Chondrocyte (in vitro differentiated cells): Measurements from ENCODE around the gene CCDC154. TPM values are rescaled to one million over a fixed set of nuclear protein-coding genes. Genes with fewer than 3 reads are reported as not detected.
"Not testable (repeated sequence)": the region's sequence is repeated elsewhere in the genome, so short reads cannot be mapped to it uniquely, and the experiment has no call there.

ENCODE experiments used
- DNase-seq: peaks from one replicate; pipeline ENCODE4 v3.0.0; 2021; ENCODE audit warnings: mixed read lengths, low spot score
- H3K27ac Mint-ChIP-seq: one replicate; pipeline ENCODE4 v1.8.0; 2021; ENCODE audit warnings: mild to moderate bottlenecking, moderate library complexity, mixed read lengths; ENCODE audit not compliant: unreplicated experiment
- H3K27me3 Mint-ChIP-seq: 2 replicates; pipeline ENCODE4 v1.8.0; 2021; ENCODE audit warnings: low read depth, mixed read lengths
- H3K36me3 Mint-ChIP-seq: 2 replicates; pipeline ENCODE4 v1.8.0; 2021; ENCODE audit warnings: low read depth, mixed read lengths
- H3K4me1 Mint-ChIP-seq: 2 replicates; pipeline ENCODE4 v1.8.0; 2021; ENCODE audit warnings: low read depth, mild to moderate bottlenecking, mixed read lengths
- H3K4me3 Mint-ChIP-seq: one replicate; pipeline ENCODE4 v1.8.0; 2021; ENCODE audit warnings: mild to moderate bottlenecking, moderate library complexity, mixed read lengths; ENCODE audit not compliant: unreplicated experiment
- H3K9me3 Mint-ChIP-seq: 2 replicates; pipeline ENCODE4 v1.8.0; 2021; ENCODE audit warnings: low read depth, mixed read lengths
- total RNA-seq: library from RNA; stranded (reverse); gene quantifications from 3 replicates; pipeline ENCODE4 v1.2.1, GENCODE V29; 2021
- TF ChIP-seq, protein P1 (sequence below): fragments of 200-600 bp; sonication (generic); IDR thresholded peaks from 2 replicates; pipeline ENCODE4 v1.5.0; 2021; ENCODE audit warnings: antibody characterized with exemption, mild to moderate bottlenecking, moderate library complexity

Gene CCDC154
- total RNA-seq, 1 donor from 2014 or later = 1.3 TPM

- H3K27me3 Mint-ChIP-seq = no peaks in the 10 kb centered on the region
- H3K36me3 Mint-ChIP-seq = peaks cover 1% of the 10 kb centered on the region
- TF ChIP-seq, protein P1, sequence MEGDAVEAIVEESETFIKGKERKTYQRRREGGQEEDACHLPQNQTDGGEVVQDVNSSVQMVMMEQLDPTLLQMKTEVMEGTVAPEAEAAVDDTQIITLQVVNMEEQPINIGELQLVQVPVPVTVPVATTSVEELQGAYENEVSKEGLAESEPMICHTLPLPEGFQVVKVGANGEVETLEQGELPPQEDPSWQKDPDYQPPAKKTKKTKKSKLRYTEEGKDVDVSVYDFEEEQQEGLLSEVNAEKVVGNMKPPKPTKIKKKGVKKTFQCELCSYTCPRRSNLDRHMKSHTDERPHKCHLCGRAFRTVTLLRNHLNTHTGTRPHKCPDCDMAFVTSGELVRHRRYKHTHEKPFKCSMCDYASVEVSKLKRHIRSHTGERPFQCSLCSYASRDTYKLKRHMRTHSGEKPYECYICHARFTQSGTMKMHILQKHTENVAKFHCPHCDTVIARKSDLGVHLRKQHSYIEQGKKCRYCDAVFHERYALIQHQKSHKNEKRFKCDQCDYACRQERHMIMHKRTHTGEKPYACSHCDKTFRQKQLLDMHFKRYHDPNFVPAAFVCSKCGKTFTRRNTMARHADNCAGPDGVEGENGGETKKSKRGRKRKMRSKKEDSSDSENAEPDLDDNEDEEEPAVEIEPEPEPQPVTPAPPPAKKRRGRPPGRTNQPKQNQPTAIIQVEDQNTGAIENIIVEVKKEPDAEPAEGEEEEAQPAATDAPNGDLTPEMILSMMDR = no peak
- no peak for DNase-seq
- H3K4me1 Mint-ChIP-seq = no peaks in the 10 kb centered on the region
- no peak overlapping the region for H3K27ac Mint-ChIP-seq
- H3K4me3 Mint-ChIP-seq = no peak overlapping the region
- H3K9me3 Mint-ChIP-seq = no peaks in the 10 kb centered on the region
Measured at GRCh38 chr16:1442697-1443096, 1.7 kb downstream of the CCDC154 start.

GRCh38 chr16:1441391-1441829 is 2.9 kb downstream of the CCDC154 start:
- H3K36me3 Mint-ChIP-seq = peaks cover 1% of the 10 kb centered on the region
- H3K27ac Mint-ChIP-seq = no peak overlapping the region
- H3K4me1 Mint-ChIP-seq = no peaks in the 10 kb centered on the region
- H3K9me3 Mint-ChIP-seq = no peaks in the 10 kb centered on the region
- no peak overlapping the region for H3K4me3 Mint-ChIP-seq
- DNase-seq = no peak
- H3K27me3 Mint-ChIP-seq = no peaks in the 10 kb centered on the region
- TF ChIP-seq, protein P1 = no peak

DNA sequence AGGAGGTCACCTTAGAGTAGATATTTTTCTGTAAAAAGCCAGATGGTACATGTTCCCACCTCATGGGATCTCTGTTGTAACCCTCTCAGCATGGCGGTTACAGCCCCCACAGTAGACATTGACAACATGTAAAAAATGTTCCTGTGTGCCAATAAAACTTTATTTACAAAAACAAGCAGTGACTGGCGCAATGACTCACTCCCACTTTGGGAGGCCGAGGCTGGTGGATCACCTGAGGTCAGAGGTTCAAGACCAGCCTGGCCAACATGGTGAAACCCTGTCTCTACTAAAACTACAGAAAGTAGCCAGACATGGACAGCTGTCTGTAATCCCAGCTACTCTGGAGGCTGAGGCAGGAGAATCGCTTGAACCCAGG is 4.7 kb downstream of the CCDC154 start:
- H3K27ac Mint-ChIP-seq, H3K4me1 Mint-ChIP-seq, H3K27me3 Mint-ChIP-seq, H3K36me3 Mint-ChIP-seq, DNase-seq, H3K9me3 Mint-ChIP-seq, H3K4me3 Mint-ChIP-seq: not testable (repeated sequence)

- no peak for DNase-seq
- no peaks in the 10 kb centered on the region for H3K27me3 Mint-ChIP-seq
- H3K27ac Mint-ChIP-seq = no peak overlapping the region
- H3K4me1 Mint-ChIP-seq = no peaks in the 10 kb centered on the region
- H3K36me3 Mint-ChIP-seq = peaks cover 1% of the 10 kb centered on the region
- H3K9me3 Mint-ChIP-seq = no peaks in the 10 kb centered on the region
- no peak overlapping the region for H3K4me3 Mint-ChIP-seq
- TF ChIP-seq, protein P1 = no peak
Measured at GRCh38 chr16:1439058-1439698, 5.2 kb downstream of the CCDC154 start.

DNA sequence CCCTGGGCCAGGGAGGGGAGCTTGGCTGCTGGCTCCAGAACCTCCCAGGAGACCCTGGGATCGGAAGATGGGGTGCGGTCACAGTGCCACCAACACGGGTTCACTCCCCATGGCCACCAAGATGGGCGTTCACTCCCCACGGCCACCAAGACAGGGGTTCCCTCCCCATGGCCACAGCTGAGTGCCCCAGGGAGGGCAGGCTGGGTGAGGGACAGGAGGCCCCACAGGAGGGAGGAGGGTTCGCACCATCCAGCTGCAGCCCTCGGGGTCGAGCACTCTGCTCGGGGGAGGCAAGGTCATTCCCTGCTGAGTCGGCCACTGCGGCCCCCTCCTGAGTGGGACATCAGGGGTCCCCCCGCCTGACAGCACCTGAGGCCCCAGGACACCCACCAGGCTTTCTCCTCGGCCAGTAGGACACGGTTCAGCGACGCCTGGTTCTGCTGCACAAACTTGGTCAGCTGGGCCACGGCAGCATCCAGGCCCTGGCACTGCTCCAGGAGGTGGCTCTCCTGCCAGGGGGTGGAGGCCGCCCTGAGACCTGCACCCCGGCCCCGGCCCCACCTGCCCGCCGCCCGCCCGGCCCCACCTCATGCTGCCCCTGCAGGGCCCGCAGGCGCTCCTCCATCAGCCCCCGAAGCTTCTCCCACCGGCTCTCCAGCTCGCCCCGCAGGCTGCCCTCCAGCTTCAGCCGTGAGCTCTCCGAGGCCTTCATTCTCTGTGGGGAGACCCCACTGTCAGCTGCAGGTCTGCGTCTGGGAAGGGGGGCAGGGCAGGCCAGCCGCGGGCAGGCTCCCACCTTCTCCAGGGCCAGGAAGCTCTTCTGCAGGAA is 5.9 kb downstream of the CCDC154 start:
- TF ChIP-seq, protein P1 = no peak
- Mint-ChIP-seq H3K36me3 (peaks cover 1% of the 10 kb centered on the region), H3K4me3 (no peak overlapping the region), H3K27ac (no peak overlapping the region), H3K27me3 (no peaks in the 10 kb centered on the region), H3K4me1 (no peaks in the 10 kb centered on the region), H3K9me3 (no peaks in the 10 kb centered on the region)
- no peak for DNase-seq
